SK-N-MC (cell line): ENCODE results near the gene CHN2.

Experiments
- EZH2 ChIP-seq: fragments of 200-600 bp; sonication (generic); IDR thresholded peaks from one replicate; pipeline ENCODE4 v1.6.1; 2017; ENCODE audit warnings: antibody characterized with exemption
- FOXP2 ChIP-seq: optimal IDR thresholded peaks from 2 replicates; pipeline ENCODE3; 2011; ENCODE audit warnings: mild to moderate bottlenecking, moderate library complexity; ENCODE audit not compliant: insufficient read depth; ENCODE audit errors: extremely low read length, control extremely low read depth
- POLR2AphosphoS5 ChIP-seq: IDR thresholded peaks from 2 replicates; pipeline ENCODE4 v1.6.1; 2012; ENCODE audit warnings: mild to moderate bottlenecking, low read depth, low read length, borderline replicate concordance

- TF ChIP-seq EZH2: no peak
- TF ChIP-seq POLR2AphosphoS5: no peak
- no peak for TF ChIP-seq FOXP2
Measured at GRCh38 chr7:29197916-29198315, 3.3 kb downstream of the CHN2 start.
